ENCODE measurements around the gene SPATA20. TPM values are rescaled to one million over a fixed set of nuclear protein-coding genes. Genes with fewer than 3 reads are reported as not detected.

The SPATA20 gene
- total and polyA plus RNA-seq, 4 donors, result 15.6 to 42.4 (median 19.6) TPM

- TF ChIP-seq NR2F2 (IDR thresholded peaks at IDR 0.05) (no peak), HNF4G (IDR thresholded peaks at IDR 0.05) (no peak), FOXA1 (IDR thresholded peaks at IDR 0.05) (no peak), SP1 (IDR thresholded peaks at IDR 0.05) (no peak), YY1 (IDR thresholded peaks at IDR 0.05) (no peak), GABPA (IDR thresholded peaks at IDR 0.05 in 1 of 2, conservative IDR thresholded peaks at IDR 0.05 in 1 of 2) (no peak), ATF3 (IDR thresholded peaks at IDR 0.05) (no peak), JUND (IDR thresholded peaks at IDR 0.05) (no peak)
- H3K4me1 ChIP-seq (ENCODE audit: control insufficient read depth in 4 of 4, insufficient read depth in 4 of 4, low read length in 3 of 4), result no peaks in the 10 kb centered on the region
- H3K9me3 ChIP-seq (ENCODE audit: control insufficient read depth in 4 of 4, low read length in 3 of 4), result no peaks in the 10 kb centered on the region
- no peak for DNase-seq (ENCODE audit: low spot score)
- 90% methylated on average over 13 of the region's 13 CpGs for WGBS
- H3K9ac ChIP-seq (ENCODE audit: low read depth in 1 of 2, low read length in 2 of 2), result no peak overlapping the region
- H3K36me3 ChIP-seq (ENCODE audit: control insufficient read depth in 4 of 4, insufficient read depth in 3 of 4, low read depth in 1 of 4, low read length in 3 of 4), result no peaks in the 10 kb centered on the region
- no peaks in the 10 kb centered on the region for H3K27me3 ChIP-seq (ENCODE audit: control insufficient read depth in 4 of 4, insufficient read depth in 4 of 4, low read length in 3 of 4)
- no peak overlapping the region for H3K4me3 ChIP-seq (ENCODE audit: low read depth in 1 of 3, low read length in 3 of 3)
- H3K27ac ChIP-seq (ENCODE audit: low read depth in 1 of 2, low read length in 2 of 2), result no peak overlapping the region
These were observed 30.5 kb downstream of the SPATA20 start for GRCh38 chr17:50577451-50577954.

DNA sequence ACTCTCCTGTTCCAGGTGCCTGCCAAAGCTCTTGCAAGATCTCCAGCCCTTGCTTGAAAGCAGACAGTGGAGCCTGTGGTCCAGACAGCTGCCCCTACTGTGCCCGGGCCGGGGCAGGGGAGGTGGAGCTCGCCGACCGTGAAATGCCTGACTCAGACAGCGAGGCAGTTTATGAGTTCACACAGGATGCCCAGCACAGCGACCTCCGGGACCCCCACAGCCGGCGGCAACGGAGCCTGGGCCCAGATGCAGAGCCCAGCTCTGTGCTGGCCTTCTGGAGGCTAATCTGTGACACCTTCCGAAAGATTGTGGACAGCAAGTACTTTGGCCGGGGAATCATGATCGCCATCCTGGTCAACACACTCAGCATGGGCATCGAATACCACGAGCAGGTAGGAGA lies 31.2 kb downstream of the SPATA20 start:
- Histone ChIP-seq H3K27me3 (ENCODE audit: control insufficient read depth in 4 of 4, insufficient read depth in 4 of 4, low read length in 3 of 4) (no peaks in the 10 kb centered on the region), H3K36me3 (ENCODE audit: control insufficient read depth in 4 of 4, insufficient read depth in 3 of 4, low read depth in 1 of 4, low read length in 3 of 4) (no peaks in the 10 kb centered on the region), H3K27ac (ENCODE audit: low read depth in 1 of 2, low read length in 2 of 2) (no peak overlapping the region), H3K4me1 (ENCODE audit: control insufficient read depth in 4 of 4, insufficient read depth in 4 of 4, low read length in 3 of 4) (no peaks in the 10 kb centered on the region), H3K4me3 (ENCODE audit: low read depth in 1 of 3, low read length in 3 of 3) (no peak overlapping the region), H3K9me3 (ENCODE audit: control insufficient read depth in 4 of 4, low read length in 3 of 4) (no peaks in the 10 kb centered on the region), H3K9ac (ENCODE audit: low read depth in 1 of 2, low read length in 2 of 2) (no peak overlapping the region)
- DNase-seq (ENCODE audit: low spot score), result no peak
- 91% methylated on average over 16 of the region's 16 CpGs for whole genome bisulfite sequencing
- TF ChIP-seq, protein P1, sequence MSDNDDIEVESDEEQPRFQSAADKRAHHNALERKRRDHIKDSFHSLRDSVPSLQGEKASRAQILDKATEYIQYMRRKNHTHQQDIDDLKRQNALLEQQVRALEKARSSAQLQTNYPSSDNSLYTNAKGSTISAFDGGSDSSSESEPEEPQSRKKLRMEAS (IDR thresholded peaks at IDR 0.05), result no peak
- no peak for TF ChIP-seq NR2F2 (IDR thresholded peaks at IDR 0.05)
- TF ChIP-seq SP1 (IDR thresholded peaks at IDR 0.05), result no peak
- TF ChIP-seq, protein P2, sequence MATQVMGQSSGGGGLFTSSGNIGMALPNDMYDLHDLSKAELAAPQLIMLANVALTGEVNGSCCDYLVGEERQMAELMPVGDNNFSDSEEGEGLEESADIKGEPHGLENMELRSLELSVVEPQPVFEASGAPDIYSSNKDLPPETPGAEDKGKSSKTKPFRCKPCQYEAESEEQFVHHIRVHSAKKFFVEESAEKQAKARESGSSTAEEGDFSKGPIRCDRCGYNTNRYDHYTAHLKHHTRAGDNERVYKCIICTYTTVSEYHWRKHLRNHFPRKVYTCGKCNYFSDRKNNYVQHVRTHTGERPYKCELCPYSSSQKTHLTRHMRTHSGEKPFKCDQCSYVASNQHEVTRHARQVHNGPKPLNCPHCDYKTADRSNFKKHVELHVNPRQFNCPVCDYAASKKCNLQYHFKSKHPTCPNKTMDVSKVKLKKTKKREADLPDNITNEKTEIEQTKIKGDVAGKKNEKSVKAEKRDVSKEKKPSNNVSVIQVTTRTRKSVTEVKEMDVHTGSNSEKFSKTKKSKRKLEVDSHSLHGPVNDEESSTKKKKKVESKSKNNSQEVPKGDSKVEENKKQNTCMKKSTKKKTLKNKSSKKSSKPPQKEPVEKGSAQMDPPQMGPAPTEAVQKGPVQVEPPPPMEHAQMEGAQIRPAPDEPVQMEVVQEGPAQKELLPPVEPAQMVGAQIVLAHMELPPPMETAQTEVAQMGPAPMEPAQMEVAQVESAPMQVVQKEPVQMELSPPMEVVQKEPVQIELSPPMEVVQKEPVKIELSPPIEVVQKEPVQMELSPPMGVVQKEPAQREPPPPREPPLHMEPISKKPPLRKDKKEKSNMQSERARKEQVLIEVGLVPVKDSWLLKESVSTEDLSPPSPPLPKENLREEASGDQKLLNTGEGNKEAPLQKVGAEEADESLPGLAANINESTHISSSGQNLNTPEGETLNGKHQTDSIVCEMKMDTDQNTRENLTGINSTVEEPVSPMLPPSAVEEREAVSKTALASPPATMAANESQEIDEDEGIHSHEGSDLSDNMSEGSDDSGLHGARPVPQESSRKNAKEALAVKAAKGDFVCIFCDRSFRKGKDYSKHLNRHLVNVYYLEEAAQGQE (IDR thresholded peaks at IDR 0.05), result no peak
- TF ChIP-seq, protein P3, sequence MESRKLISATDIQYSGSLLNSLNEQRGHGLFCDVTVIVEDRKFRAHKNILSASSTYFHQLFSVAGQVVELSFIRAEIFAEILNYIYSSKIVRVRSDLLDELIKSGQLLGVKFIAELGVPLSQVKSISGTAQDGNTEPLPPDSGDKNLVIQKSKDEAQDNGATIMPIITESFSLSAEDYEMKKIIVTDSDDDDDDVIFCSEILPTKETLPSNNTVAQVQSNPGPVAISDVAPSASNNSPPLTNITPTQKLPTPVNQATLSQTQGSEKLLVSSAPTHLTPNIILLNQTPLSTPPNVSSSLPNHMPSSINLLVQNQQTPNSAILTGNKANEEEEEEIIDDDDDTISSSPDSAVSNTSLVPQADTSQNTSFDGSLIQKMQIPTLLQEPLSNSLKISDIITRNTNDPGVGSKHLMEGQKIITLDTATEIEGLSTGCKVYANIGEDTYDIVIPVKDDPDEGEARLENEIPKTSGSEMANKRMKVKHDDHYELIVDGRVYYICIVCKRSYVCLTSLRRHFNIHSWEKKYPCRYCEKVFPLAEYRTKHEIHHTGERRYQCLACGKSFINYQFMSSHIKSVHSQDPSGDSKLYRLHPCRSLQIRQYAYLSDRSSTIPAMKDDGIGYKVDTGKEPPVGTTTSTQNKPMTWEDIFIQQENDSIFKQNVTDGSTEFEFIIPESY (IDR thresholded peaks at IDR 0.05), result no peak
- TF ChIP-seq FOXA2 (IDR thresholded peaks at IDR 0.05), result no peak
- no peak for TF ChIP-seq GABPA (IDR thresholded peaks at IDR 0.05 in 1 of 2, conservative IDR thresholded peaks at IDR 0.05 in 1 of 2)
- TF ChIP-seq, protein P4, sequence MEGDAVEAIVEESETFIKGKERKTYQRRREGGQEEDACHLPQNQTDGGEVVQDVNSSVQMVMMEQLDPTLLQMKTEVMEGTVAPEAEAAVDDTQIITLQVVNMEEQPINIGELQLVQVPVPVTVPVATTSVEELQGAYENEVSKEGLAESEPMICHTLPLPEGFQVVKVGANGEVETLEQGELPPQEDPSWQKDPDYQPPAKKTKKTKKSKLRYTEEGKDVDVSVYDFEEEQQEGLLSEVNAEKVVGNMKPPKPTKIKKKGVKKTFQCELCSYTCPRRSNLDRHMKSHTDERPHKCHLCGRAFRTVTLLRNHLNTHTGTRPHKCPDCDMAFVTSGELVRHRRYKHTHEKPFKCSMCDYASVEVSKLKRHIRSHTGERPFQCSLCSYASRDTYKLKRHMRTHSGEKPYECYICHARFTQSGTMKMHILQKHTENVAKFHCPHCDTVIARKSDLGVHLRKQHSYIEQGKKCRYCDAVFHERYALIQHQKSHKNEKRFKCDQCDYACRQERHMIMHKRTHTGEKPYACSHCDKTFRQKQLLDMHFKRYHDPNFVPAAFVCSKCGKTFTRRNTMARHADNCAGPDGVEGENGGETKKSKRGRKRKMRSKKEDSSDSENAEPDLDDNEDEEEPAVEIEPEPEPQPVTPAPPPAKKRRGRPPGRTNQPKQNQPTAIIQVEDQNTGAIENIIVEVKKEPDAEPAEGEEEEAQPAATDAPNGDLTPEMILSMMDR (IDR thresholded peaks at IDR 0.05; ENCODE audit: low read depth, low read length, missing input control), result no peak
- TF ChIP-seq ATF3 (IDR thresholded peaks at IDR 0.05), result no peak
- TF ChIP-seq HNF4G (IDR thresholded peaks at IDR 0.05), result no peak
- no peak for TF ChIP-seq HNF4A (conservative IDR thresholded peaks at IDR 0.05)
